ENCODE measurements around the gene PDPR. TPM values are rescaled to one million over a fixed set of nuclear protein-coding genes. Genes with fewer than 3 reads are reported as not detected.
"Not testable (repeated sequence)": the region's sequence is repeated elsewhere in the genome, so short reads cannot be mapped to it uniquely, and the experiment has no call there.

The PDPR gene
- total RNA-seq, 4 donors from 2014 or later, result 23.2 to 38.4 (median 25.8) TPM

- no peak overlapping the region for H3K4me3 ChIP-seq
- H3K27ac ChIP-seq, result peak overlapping the region in 3 of 4 donors; percentile 21 to 89 (median 75)
- no peak for DNase-seq (ENCODE audit: low spot score in 2 of 2)
- H3K4me1 ChIP-seq, result peaks cover 0 to 31% (median 0%) of the 10 kb centered on the region in 4 donors
- no peaks in the 10 kb centered on the region for H3K27me3 ChIP-seq
- TF ChIP-seq POLR2A (IDR thresholded peaks at IDR 0.05) (no peak), CTCF (IDR thresholded peaks at IDR 0.05) (no peak), EP300 (IDR thresholded peaks at IDR 0.05) (no peak)
- no peaks in the 10 kb centered on the region for H3K9me3 ChIP-seq
- WGBS, 2 donors, result 79 to 87% methylated on average over 6 of the region's 6 CpGs
- H3K36me3 ChIP-seq, result peaks cover 2 to 66% (median 26%) of the 10 kb centered on the region in 3 donors
These were observed 47.2 kb downstream of the PDPR start for GRCh38 chr16:70161350-70161749.

- Histone ChIP-seq H3K27ac (peak overlapping the region; percentile 29 to 89 (median 54)), H3K36me3 (peaks cover 2 to 59% (median 26%) of the 10 kb centered on the region in 3 donors), H3K27me3 (no peaks in the 10 kb centered on the region), H3K4me3 (no peak overlapping the region), H3K4me1 (peaks cover 0 to 31% (median 0%) of the 10 kb centered on the region in 4 donors), H3K9me3 (no peaks in the 10 kb centered on the region)
- no peak for DNase-seq (ENCODE audit: low spot score in 2 of 2)
- no peak for TF ChIP-seq CTCF (IDR thresholded peaks at IDR 0.05)
- peak in 1 of 2 donors; percentile 61 for TF ChIP-seq EP300 (IDR thresholded peaks at IDR 0.05)
- no peak for TF ChIP-seq POLR2A (IDR thresholded peaks at IDR 0.05)
- WGBS, 2 donors, result 34 to 35% methylated on average over 7 of the region's 7 CpGs
These were observed 47.9 kb downstream of the PDPR start for GRCh38 chr16:70162041-70162451.

GRCh38 chr16:70163596-70163995 is 49.5 kb downstream of the PDPR start:
- no peak for TF ChIP-seq CTCF (IDR thresholded peaks at IDR 0.05)
- no peak for TF ChIP-seq EP300 (IDR thresholded peaks at IDR 0.05)
- no peak for TF ChIP-seq POLR2A (IDR thresholded peaks at IDR 0.05)
- Histone ChIP-seq H3K9me3 (no peaks in the 10 kb centered on the region), H3K27me3 (no peaks in the 10 kb centered on the region), H3K4me3 (no peak overlapping the region), H3K36me3 (peaks cover under 1 to 43% (median 17%) of the 10 kb centered on the region in 3 donors), H3K4me1 (peaks cover 0 to 24% (median 0%) of the 10 kb centered on the region in 4 donors), H3K27ac (peak overlapping the region in 2 of 4 donors; percentile 75 to 77)
- 68 to 74% methylated on average over 10 of the region's 10 CpGs for WGBS, 2 donors
- DNase-seq (ENCODE audit: low spot score in 2 of 2), result peak in 1 of 2 donors; percentile 4

GRCh38 chr16:70166688-70167087 is 52.6 kb downstream of the PDPR start:
- not testable (repeated sequence) for H3K9me3 ChIP-seq; H3K27me3 ChIP-seq; H3K27ac ChIP-seq; H3K4me3 ChIP-seq; DNase-seq (ENCODE audit: low spot score in 2 of 2)
- H3K4me1 ChIP-seq, result peaks cover 0 to 21% (median 0%) of the 10 kb centered on the region in 4 donors
- 80% methylated on average over 3 of the region's 10 CpGs; no CpG with 5 or more reads in 1 of the 2 donors for WGBS, 2 donors
- H3K36me3 ChIP-seq, result peaks cover 0 to 13% (median 0%) of the 10 kb centered on the region in 3 donors

GRCh38 chr16:70173212-70173837 is 59.2 kb downstream of the PDPR start, which contains the start of gene CLEC18C:
CLEC18C (plus strand) TSS chr16:70173787; CDS start chr16:70174279, 492 bp downstream.
- not testable (repeated sequence) for H3K4me3 ChIP-seq; H3K4me1 ChIP-seq; H3K27ac ChIP-seq; H3K36me3 ChIP-seq; DNase-seq (ENCODE audit: low spot score in 2 of 2); H3K9me3 ChIP-seq; H3K27me3 ChIP-seq
- WGBS, 2 donors, result 30 to 79% methylated on average over 2 to 10 of the region's 21 CpGs

GRCh38 chr16:70173916-70174315 is 59.8 kb downstream of the PDPR start:
- H3K36me3 ChIP-seq; H3K4me1 ChIP-seq; H3K4me3 ChIP-seq; H3K27ac ChIP-seq; H3K9me3 ChIP-seq; DNase-seq (ENCODE audit: low spot score in 2 of 2); H3K27me3 ChIP-seq: not testable (repeated sequence)
- WGBS, 2 donors, result no CpG with 5 or more reads among the region's 15 CpGs

- H3K4me1 ChIP-seq; H3K36me3 ChIP-seq; H3K9me3 ChIP-seq; DNase-seq (ENCODE audit: low spot score in 2 of 2); H3K27me3 ChIP-seq; H3K4me3 ChIP-seq; H3K27ac ChIP-seq: not testable (repeated sequence)
- WGBS, 2 donors, result 63 to 69% methylated on average over 2 to 10 of the region's 21 CpGs
These were observed 60.3 kb downstream of the PDPR start for GRCh38 chr16:70174387-70174932.

GRCh38 chr16:70187858-70188607 is 73.9 kb downstream of the PDPR start:
- H3K4me1 ChIP-seq; H3K36me3 ChIP-seq; DNase-seq (ENCODE audit: low spot score in 2 of 2); H3K27me3 ChIP-seq; H3K9me3 ChIP-seq: not testable (repeated sequence)
- H3K4me3 ChIP-seq, result peak overlapping the region; percentile 23 to 56 (median 33)
- WGBS, 2 donors, result 70 to 83% methylated on average over 2 to 3 of the region's 71 CpGs
- H3K27ac ChIP-seq, result peak overlapping the region in 3 of 4 donors; percentile 59 to 82 (median 81)

- no CpG with 5 or more reads among the region's 22 CpGs for WGBS, 2 donors
These were observed 74.4 kb downstream of the PDPR start for GRCh38 chr16:70188608-70188915.

More at GRCh38 chr16:70188608-70188915, 74.4 kb downstream of the PDPR start:
- Histone ChIP-seq H3K27ac (peak overlapping the region in 3 of 4 donors; percentile 59 to 81 (median 72)), H3K4me3 (peak overlapping the region in 3 of 4 donors; percentile 23 to 56 (median 29))
- not testable (repeated sequence) for H3K4me1 ChIP-seq; H3K27me3 ChIP-seq; H3K9me3 ChIP-seq; DNase-seq (ENCODE audit: low spot score in 2 of 2); H3K36me3 ChIP-seq

Data from tibial nerve (tissue), 4 donors.